Large intestine (tissue), 3 donors: Measurements from ENCODE around the gene C3orf70. TPM values are rescaled to one million over a fixed set of nuclear protein-coding genes. Genes with fewer than 3 reads are reported as not detected.

ENCODE experiments used
- DNase-seq, 2 donors: peaks; one replicate each; pipeline versions ENCODE4 v3.0.0 to v3.0.0-alpha.2; 2013
- H3K27ac ChIP-seq: one replicate; pipeline ENCODE4 v1.5.1; 2013; ENCODE audit warnings: low read length
- H3K27me3 ChIP-seq: 2 replicates; pipeline ENCODE4 v1.6.1; 2013; ENCODE audit warnings: low read length; ENCODE audit not compliant: control insufficient read depth, insufficient read depth
- H3K36me3 ChIP-seq: 2 replicates; pipeline ENCODE4 v1.6.1; 2013; ENCODE audit warnings: low read length; ENCODE audit not compliant: control insufficient read depth, insufficient read depth
- H3K4me1 ChIP-seq: one replicate; pipeline ENCODE4 v1.6.1; 2013; ENCODE audit warnings: low read length; ENCODE audit not compliant: control insufficient read depth, insufficient read depth
- H3K4me3 ChIP-seq: one replicate; pipeline ENCODE4 v1.5.1; 2013; ENCODE audit warnings: low read length
- H3K9me3 ChIP-seq: one replicate; pipeline ENCODE4 v1.6.1; 2013; ENCODE audit warnings: mild to moderate bottlenecking, low read depth, low read length, moderate library complexity; ENCODE audit not compliant: control insufficient read depth
- WGBS: methylation state at CpG from one replicate; pipeline ENCODE4 v1.1.5; 2013; ENCODE audit warnings: low lambda C conversion rate; ENCODE audit not compliant: insufficient coverage; 5-methylcytosine and 5-hydroxymethylcytosine counted together
- polyA plus RNA-seq: library from polyadenylated mRNA; unstranded; fragments of 120-200 nt; gene quantifications from one replicate; pipeline ENCODE4 v1.2.1, GENCODE V29; 2013

The C3orf70 gene
- polyA plus RNA-seq, 1 donor, result 10.2 TPM

DNA sequence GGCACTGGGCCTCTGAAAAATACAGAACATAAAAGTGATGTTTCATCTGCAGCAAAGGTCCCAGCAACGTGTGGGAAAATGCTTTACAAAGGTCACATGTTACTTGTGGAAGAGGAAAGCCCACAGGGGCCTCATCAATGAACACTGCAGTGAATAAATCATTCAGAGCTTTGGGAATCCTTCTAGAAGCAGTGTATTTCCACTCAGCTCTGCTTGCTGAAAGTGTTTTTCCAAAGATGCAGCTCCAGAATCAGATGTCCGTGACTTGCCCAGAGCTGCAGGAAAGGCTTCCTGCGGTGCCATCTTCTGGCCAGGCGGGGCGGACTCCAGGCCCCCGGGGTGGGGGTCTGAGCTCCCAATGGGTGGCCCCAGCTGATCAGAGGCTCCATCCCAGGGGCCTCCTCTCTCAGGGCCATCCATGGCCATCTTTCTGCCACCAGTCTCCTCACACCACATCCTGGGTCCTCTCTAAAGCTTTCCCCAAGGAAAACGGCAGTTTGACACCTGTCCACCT is 81.5 kb downstream of the C3orf70 start:
- H3K4me1 ChIP-seq, result peaks cover 18% of the 10 kb centered on the region
- WGBS, result no CpG with 5 or more reads among the region's 7 CpGs

GRCh38 chr3:185070491-185071286 is 82.2 kb downstream of the C3orf70 start:
- no peaks in the 10 kb centered on the region for H3K36me3 ChIP-seq
- DNase-seq, result peak; percentile 38 to 53
- H3K27me3 ChIP-seq, result no peaks in the 10 kb centered on the region
- WGBS, result no CpG with 5 or more reads among the region's 22 CpGs
- peaks cover 18% of the 10 kb centered on the region for H3K4me1 ChIP-seq
- no peak overlapping the region for H3K27ac ChIP-seq
- H3K4me3 ChIP-seq, result no peak overlapping the region
- no peaks in the 10 kb centered on the region for H3K9me3 ChIP-seq

More for the DNA sequence above, 81.5 kb downstream of the C3orf70 start:
- DNase-seq, result no peak
- H3K9me3 ChIP-seq, result no peaks in the 10 kb centered on the region
- H3K4me3 ChIP-seq, result no peak overlapping the region
- H3K27ac ChIP-seq, result no peak overlapping the region
- H3K36me3 ChIP-seq, result no peaks in the 10 kb centered on the region
- no peaks in the 10 kb centered on the region for H3K27me3 ChIP-seq

GRCh38 chr3:185069037-185070030 is 83.5 kb downstream of the C3orf70 start:
- peak overlapping the region; percentile 63 for H3K27ac ChIP-seq
- no CpG with 5 or more reads among the region's 28 CpGs for WGBS
- DNase-seq, result peak; percentile 44 to 78

GRCh38 chr3:185067173-185067572 is 85.7 kb downstream of the C3orf70 start:
- H3K36me3 ChIP-seq, result no peaks in the 10 kb centered on the region
- DNase-seq, result no peak
- 80% methylated on average over 2 of the region's 11 CpGs for WGBS

More at GRCh38 chr3:185069037-185070030, 83.5 kb downstream of the C3orf70 start:
- Histone ChIP-seq H3K4me3 (no peak overlapping the region), H3K4me1 (peaks cover 18% of the 10 kb centered on the region), H3K27me3 (no peaks in the 10 kb centered on the region), H3K36me3 (no peaks in the 10 kb centered on the region), H3K9me3 (no peaks in the 10 kb centered on the region)

DNA sequence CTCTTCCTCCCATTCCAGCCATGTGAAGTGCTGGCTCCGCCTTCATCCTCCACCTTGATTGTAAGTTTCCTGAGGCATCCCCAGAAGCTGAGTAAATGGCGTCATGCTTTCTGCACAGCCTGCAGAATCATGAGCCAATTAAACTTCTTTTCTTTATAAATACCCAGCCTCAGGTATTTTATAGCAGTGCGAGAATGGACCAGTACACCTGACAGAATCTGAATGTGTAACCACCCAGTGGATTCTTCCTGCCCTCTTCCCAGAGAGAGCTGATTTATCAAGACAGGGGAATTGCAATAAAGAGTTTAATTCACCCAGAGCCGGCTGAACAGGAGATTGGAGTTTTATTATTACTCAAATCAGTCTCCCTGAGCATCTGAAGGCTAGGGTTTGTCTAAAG is 86.6 kb downstream of the C3orf70 start:
- H3K36me3 ChIP-seq, result no peaks in the 10 kb centered on the region
- DNase-seq, result no peak
- H3K27me3 ChIP-seq, result no peaks in the 10 kb centered on the region
- H3K27ac ChIP-seq, result no peak overlapping the region
- no CpG with 5 or more reads among the region's 4 CpGs for WGBS
- H3K4me1 ChIP-seq, result peaks cover 18% of the 10 kb centered on the region
- H3K4me3 ChIP-seq, result no peak overlapping the region
- no peaks in the 10 kb centered on the region for H3K9me3 ChIP-seq

More at GRCh38 chr3:185067173-185067572, 85.7 kb downstream of the C3orf70 start:
- H3K27me3 ChIP-seq, result no peaks in the 10 kb centered on the region
- no peak overlapping the region for H3K27ac ChIP-seq
- no peak overlapping the region for H3K4me3 ChIP-seq
- H3K4me1 ChIP-seq, result peaks cover 18% of the 10 kb centered on the region
- no peaks in the 10 kb centered on the region for H3K9me3 ChIP-seq

DNA sequence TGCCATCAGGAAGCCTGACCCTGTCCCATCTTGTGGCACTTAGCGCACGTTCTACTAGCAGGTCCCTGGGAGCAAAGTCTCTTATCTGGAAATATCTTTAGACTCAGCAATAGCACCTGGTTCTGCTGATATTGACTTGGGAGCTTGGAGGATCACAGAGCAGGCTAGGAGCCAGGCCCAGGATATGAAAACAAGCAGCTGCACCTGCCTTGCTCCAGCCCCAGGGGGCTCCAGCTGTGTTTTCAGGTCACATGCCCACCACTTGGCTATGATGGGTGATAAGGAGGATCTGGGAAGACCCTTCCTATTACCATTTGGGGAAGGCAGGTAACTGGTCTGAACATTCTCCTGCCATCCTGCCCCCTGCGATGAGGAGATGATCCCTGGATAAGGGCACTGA is 87.8 kb downstream of the C3orf70 start:
- Histone ChIP-seq H3K9me3 (peaks cover 4% of the 10 kb centered on the region), H3K4me1 (peaks cover 14% of the 10 kb centered on the region), H3K4me3 (no peak overlapping the region), H3K27ac (no peak overlapping the region), H3K27me3 (no peaks in the 10 kb centered on the region), H3K36me3 (no peaks in the 10 kb centered on the region)
- DNase-seq, result peak in 1 of 2 donors; percentile 26
- no CpG with 5 or more reads among the region's 3 CpGs for WGBS

GRCh38 chr3:185063431-185063830 is 89.4 kb downstream of the C3orf70 start:
- DNase-seq, result no peak

DNA sequence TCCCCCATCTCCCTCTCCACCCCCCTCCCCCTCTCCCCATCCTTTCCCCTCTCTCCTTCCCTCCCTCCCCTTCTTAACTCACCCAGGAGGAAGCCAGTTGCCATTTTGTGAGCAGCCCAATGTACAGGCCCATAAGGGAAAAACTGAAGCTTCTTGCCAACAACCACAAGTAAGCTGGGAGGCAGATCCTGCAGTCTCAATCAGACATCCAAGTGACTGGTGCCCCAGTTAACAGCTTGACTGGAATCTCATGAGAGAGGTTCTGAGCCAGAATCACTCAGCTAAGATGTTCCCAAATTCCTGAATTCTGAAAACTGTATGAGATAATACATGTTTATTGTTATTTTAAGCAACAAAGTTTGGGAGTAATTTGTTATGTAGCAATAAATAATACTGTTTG is 90.7 kb downstream of the C3orf70 start:
- H3K36me3 ChIP-seq, result no peaks in the 10 kb centered on the region
- no peaks in the 10 kb centered on the region for H3K27me3 ChIP-seq
- H3K4me3 ChIP-seq, result no peak overlapping the region
- H3K27ac ChIP-seq, result no peak overlapping the region
- no peaks in the 10 kb centered on the region for H3K4me1 ChIP-seq
- H3K9me3 ChIP-seq, result peaks cover 13% of the 10 kb centered on the region
- no peak for DNase-seq

More at GRCh38 chr3:185063431-185063830, 89.4 kb downstream of the C3orf70 start:
- WGBS, result 83% methylated on average over 2 of the region's 3 CpGs
- Histone ChIP-seq H3K9me3 (peaks cover 4% of the 10 kb centered on the region), H3K36me3 (no peaks in the 10 kb centered on the region), H3K4me3 (no peak overlapping the region), H3K27ac (no peak overlapping the region), H3K27me3 (no peaks in the 10 kb centered on the region), H3K4me1 (no peaks in the 10 kb centered on the region)

DNA sequence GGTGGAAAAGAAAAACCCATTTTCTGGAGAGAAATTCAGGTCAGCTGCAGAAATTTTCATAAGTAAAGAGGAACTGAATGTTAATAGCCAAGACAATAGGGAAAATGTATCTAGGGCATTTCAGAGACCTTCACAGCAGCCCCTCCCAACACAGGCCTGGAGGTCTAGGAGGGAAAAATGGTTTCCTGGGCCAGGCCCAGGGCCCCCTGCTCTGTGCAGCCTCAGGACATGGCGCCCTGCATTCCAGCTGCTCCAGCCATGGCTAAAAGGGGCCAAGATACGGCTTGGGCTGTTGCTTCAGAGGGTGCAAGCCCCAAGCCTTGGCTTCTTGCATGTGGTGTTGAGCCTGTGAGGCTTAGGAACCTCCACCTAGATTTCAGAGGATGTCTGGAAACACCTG is 92.2 kb downstream of the C3orf70 start:
- H3K9me3 ChIP-seq, result peaks cover 13% of the 10 kb centered on the region
- no peak for DNase-seq
- H3K36me3 ChIP-seq, result peaks cover 1% of the 10 kb centered on the region
- H3K27me3 ChIP-seq, result no peaks in the 10 kb centered on the region
- WGBS, result no CpG with 5 or more reads among the region's 2 CpGs
- no peak overlapping the region for H3K4me3 ChIP-seq
- no peaks in the 10 kb centered on the region for H3K4me1 ChIP-seq
- H3K27ac ChIP-seq, result no peak overlapping the region

DNA sequence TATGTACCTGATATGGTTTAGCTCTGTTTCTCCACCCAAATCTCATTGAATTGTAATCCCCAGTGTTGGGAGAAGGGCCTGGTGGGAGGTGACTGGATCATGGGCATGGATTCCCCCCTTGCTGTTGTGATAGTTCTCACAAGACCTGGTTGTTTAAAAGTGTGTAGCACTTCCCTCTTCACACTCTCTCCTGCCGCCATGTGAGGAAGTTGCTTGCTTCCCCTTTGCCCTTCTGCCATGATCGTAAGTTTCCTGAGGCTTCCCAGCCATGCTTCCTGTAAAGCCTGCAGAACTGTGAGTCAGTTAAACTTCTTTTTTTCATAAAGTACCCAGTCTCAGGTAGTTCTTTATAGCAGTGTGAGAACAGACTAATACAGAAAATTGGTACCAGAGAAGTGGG is 93.1 kb downstream of the C3orf70 start:
- Histone ChIP-seq H3K36me3 (peaks cover 5% of the 10 kb centered on the region), H3K27me3 (no peaks in the 10 kb centered on the region), H3K9me3 (peaks cover 13% of the 10 kb centered on the region), H3K4me3 (no peak overlapping the region), H3K27ac (no peak overlapping the region), H3K4me1 (no peaks in the 10 kb centered on the region)
- WGBS, result no CpG with 5 or more reads among the region's 2 CpGs
- no peak for DNase-seq
